CD4-positive, alpha-beta T cell treated with Interleukin-2 at 100 ng/mL for 4 hours (primary cell): Measurements from ENCODE around the gene PIGK.

Source experiments
- DNase-seq: peaks from one replicate; pipeline ENCODE4 v3.0.0-alpha.2; 2020; ENCODE audit warnings: low spot score

The PIGK gene

DNA sequence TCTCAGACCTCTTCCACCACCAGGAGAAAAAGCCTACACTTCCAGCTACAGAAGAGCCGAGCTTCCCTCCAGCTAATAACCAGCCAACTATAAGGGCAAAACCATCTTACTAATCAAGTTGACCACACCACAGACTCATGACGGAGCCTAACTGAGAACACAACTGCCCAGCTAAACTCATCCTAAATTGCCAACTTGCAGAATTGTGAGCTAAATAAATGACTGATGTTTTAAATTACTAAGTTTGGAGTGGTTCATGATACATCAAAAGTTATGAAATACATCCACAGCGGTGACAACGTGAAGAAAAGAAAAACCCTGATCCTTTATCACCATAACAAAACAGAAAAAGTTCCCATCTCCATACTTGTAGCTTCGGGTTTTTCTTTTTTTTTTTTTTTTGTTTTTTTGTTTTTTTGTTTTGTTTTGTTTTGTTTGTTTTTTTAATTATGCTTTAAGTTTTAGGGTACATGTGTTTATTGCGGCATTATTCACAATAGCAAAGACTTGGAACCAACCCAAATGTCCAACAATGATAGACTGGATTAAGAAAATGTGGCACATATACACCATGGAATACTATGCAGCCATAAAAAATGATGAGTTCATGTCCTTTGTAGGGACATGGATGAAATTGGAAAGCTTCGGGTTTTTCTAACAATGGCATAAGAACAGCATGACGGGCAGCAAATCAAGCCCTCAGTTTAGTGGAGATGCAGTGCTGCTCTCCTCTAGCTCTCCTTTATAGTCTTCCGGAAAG is 122.6 kb downstream of the PIGK start:
- DNase-seq, result no peak

DNA sequence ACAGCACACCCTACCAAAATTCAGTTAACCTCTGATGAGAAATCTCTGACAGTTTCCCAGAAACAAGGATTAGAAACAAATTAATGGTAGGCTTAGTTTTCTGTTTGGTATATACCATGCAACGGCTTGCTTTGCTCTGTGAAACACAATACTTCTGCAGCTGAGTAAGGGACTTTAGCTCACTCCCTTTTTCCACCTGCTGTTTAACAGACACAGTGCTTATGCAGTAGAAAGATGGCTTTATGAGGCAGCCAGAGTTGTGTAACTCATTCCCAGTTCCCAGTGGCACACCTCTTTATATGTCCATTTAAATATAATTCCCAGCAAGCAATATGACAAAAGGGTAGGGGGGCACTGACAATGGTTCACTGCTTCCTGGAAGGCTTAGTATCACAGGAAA is 124.0 kb downstream of the PIGK start:
- no peak for DNase-seq

DNA sequence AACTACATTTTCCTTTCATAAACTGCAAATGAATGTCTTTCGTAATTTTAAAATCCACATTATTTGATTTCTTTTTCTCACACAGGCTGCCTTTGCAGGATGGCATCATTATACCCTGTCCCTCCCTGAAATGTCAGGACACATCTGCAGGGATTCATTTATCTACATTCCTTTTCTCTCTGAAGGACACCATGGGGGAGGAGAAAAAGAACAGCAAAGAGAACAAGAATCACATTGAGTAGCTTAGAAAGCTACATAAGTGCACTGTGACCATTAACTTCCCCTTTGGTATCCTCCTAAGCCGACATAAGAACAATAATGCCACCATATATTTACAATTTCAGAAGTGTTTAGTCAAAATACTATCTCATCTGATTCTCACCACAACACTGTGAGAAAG is 129.5 kb downstream of the PIGK start:
- DNase-seq, result no peak

DNA sequence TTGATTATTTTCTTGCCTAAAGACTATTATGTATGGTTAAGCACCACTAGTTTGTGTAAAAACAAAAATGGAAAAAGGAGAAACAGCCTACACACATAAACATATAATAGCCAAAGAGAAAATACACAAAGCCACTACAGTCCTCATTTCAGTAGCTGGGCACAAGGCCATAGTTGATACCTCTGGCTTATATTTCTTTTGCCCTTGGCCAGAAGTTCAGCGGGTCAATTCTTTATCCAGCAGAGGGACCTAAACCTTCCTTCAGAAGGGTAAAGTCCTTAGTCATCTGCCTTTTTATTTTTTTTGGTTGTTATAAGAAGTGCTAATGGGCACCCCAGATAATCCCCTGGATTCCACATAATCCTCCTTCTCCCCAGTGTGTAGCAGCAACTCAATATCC is 134.1 kb downstream of the PIGK start:
- DNase-seq, result no peak

DNA sequence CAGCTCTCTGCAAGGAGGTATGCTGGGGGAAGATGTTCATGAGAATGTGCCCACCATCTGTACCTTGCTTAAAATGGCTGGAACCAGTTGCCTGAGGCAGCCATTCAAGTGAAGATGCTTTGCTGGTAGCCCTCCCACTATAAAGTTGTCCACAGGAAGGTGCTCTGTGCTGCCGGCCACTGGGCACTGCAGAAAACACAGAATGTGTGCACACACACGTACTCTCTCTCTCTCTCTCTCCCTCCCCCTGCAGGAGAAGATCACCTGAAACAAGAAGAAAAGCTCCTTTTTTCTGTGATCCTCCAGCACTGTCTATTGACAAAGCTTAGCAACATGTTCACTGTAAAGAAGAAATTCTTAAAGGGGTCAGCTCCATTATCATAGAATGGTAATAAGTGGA is 134.8 kb downstream of the PIGK start:
- DNase-seq, result no peak

DNA sequence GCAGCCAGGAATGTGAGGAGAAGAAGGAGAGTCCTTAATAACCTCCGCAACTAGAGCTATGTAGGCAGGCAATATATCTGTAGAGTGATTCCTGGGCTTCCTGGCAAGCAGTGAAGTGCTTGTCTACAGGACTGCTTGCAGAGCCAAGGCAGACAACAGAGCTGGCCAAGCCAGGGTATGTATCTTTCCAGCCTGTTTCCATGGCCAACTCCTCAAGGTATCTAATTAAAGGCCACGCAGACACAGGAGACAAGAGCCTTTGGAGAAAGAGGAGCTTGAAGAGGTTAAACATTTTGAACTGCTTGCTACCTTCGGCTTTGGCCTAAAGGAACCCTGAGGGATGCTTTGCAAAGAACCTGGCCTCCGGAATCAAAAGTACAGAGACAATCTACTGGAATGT is 137.4 kb downstream of the PIGK start:
- no peak for DNase-seq

DNA sequence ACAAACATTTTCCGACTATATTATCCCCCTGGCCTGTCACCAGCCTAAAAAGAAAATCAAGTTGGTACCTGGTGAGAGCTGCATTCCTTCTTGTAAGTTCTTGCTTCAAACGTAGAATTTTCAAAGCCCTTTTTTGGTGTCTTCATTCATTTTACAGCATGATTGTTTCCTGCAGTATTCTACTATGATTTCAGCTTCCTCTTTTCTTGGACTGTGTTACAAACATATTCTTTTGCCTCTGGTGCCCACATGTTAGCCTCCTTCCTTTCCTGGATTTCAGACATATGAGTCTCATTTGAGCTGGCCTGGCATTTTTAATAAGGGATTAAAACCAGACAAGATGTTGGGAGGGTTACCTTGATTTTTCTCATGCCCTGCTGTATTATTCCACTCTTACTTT is 142.5 kb downstream of the PIGK start:
- no peak for DNase-seq

DNA sequence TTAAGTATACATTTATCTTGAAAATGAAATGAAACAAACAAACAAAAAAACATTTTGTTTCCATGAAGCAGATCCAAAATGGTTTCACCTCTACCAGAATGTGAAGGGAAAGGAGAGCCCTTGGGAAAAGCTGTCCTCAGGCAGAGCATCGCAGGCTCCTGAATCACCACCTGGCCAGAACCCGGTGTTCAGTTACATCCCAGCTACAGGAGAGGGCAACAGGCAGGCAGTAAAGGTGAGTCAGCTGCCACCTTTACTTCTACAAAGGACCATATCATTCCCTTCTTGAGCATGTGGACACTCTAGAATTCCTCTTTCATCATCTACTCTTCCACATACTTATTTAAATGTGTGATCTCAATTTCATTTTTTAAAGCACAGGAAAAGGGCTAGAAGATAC is 151.2 kb downstream of the PIGK start:
- DNase-seq, result no peak

DNA sequence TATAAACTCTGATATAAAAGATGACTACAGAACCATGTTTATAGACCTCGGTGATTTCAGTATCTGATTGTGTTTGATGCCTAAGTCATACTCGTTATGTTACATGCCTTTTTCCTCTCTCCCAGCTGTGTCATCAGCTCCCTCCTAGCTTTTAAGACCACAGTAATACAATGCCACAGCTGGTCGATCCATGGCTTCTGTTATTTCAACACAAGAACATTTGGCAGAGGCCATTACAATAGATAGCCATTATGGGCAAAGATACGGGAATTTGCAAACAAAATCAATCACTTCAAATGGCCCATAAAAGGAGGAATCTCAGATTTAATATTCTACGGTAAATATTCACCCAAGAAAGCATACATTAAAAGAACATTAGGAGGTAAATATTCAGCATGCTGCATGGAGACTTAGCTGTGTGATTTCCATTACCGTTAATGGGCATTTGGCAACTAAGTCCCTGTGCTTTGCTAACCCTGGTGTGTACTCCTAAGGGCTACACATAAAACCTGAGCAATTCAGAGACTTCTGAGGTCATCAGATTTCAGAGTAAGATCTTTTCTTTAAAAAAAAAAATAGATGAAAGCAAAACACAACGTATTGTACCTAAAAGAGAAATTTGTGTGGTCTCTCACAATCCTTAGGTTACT is 153.4 kb downstream of the PIGK start:
- DNase-seq, result no peak

DNA sequence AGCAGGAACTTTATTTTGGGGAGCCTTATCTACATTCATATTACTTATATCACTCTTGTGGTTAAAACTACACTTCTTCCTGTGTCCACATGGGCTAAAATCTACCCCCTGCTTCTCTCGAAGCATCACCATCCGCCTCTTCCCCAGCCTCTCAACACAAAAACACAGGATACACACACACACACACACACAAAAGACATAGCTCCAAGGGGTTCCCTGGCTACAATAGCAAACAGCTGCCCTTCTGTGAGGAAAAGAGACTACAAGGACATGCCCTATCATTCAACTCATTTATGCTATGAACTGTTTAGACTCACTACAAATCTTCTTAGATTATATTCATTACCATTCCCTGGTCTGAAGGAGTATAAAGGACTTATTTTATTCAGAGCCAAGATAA is 155.0 kb downstream of the PIGK start:
- no peak for DNase-seq

DNA sequence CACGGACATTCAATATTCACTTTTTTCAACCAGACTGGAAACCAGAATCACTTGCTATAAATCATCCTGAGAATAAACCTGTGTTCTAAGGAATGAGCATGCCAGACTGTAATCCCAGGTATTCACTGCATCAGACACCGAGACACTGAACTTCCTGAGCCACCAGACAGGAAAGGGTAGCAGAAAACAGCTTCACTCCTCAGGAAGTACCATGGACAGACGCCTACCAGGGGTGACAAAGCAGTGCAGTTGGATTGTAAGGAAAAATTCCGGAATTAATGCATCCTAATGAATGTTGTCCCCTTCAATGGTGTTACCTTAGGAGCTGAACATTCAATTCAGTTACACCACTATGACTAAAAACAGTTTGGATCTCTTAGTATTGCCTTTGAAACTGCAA is 156.1 kb downstream of the PIGK start:
- DNase-seq, result no peak

DNA sequence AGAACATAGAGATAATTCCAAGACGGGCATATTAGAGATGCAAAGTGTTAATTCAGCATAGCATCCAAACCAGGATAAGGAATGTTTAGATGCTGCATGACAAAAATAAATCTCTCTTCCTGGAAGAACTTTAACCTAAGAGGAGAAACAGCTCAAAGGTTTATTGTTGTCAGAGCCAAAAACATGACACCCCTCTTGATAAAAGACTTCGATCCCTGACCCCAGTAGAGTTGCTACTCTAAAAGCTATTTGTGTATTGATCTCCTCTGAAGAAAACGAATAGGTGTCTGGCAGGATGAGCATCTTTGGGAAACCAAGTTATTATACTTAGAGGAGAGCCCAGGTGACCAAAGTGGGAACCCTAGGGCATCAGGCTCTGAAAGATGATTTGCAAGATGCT is 158.1 kb downstream of the PIGK start:
- no peak for DNase-seq

DNA sequence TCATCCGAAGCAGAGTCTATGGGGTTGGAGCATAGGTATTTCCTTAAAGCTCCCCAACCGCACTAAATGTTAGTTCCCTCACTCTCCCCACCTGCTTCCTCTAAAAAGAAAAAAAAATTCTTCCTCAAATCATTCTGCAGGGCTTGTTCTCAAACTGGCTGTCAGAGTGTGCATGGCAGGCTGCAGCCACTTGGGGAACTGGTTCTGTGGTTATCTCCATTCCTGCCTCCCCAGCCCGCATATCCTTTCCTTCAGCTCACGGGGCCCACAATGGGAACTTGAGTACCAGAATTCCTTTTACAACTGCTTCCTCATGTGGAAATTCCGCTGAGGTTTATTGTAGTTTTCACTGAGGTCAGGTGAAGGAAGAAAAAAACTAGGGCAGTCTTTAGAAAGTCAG is 159.2 kb downstream of the PIGK start:
- DNase-seq, result no peak

DNA sequence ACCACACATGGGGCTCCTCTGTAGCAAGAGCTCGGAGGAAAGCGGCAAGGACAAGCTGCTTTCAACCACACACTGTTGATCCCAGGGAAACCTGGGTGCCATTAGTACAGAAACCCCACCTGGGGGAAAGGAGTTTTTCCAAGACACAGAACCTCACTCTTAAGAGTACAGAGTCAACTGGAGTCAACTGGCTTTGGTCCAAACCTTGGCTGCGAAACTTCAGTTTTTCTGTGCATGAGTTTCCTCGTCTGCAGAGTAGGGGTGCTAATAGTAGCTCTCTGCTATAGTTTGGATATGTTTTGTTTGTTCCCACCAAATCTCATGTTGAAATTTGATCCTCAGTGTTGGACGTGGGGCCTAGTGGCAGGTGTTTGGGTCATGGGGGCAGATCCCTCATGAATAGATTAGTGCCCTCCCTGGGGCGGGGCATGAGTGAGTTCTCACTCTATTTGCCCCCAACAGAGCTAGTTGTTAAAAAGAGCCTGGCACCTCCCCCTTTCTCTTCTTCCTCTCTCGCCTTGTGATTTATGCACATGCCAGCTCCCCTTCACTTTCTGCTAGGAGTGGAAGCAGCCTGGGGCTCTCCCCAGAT is 161.1 kb downstream of the PIGK start:
- no peak for DNase-seq

DNA sequence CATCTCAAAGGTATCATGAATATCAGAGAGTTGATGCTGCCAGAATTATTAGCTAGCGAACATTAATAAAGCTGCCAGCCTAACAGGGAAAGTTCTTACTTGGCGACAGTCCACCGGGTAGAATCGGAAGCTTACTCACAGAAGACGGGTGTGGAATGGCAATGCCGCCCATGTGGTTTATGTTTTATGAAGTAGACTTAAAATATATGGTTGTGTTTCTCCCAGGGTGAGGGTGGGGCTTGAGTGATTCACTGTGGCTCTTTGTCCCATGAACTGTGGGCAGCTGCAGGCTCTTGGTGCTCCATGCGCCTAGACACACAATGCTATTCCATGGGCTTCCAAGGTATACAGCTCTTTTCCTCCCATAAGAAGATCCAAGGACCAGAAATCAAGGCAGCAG is 162.7 kb downstream of the PIGK start:
- DNase-seq, result no peak

DNA sequence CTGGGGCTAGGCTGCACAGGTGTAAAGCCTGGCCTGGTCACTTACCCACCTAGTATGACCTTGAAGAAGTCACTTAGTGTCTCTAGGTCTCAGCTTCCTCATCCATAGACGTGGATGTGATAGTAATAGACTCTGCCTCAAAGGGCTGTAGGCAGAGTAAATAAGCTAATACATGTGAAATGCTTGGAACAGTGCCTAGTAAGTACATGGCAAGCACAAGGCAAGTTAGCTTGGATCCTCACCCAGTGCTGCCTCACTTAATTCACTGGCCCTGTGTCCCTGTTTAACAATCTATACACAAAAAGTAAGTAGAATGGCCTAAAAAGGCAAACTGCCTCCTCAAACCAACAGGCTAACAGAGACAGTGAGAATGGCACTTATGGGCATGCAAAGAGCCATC is 167.8 kb downstream of the PIGK start:
- no peak for DNase-seq

DNA sequence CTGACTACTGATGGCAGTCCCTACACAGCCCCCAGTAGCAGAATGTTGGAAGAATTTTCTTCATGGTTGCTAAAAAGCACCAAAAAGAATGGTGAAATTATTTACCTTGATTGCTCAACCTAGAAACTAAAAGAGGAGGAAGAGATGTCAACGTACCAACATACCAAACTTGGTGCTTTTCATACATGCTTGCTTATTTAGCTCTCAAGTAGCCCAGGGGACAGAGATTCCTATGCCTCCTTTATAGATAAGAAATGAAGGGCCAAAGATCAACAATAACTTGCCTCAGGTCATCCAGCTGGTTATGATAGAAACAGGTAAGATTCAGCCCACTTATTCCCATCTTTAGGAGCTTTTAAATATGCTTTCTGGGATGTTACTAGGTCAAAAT is 170.6 kb downstream of the PIGK start:
- DNase-seq, result no peak

DNA sequence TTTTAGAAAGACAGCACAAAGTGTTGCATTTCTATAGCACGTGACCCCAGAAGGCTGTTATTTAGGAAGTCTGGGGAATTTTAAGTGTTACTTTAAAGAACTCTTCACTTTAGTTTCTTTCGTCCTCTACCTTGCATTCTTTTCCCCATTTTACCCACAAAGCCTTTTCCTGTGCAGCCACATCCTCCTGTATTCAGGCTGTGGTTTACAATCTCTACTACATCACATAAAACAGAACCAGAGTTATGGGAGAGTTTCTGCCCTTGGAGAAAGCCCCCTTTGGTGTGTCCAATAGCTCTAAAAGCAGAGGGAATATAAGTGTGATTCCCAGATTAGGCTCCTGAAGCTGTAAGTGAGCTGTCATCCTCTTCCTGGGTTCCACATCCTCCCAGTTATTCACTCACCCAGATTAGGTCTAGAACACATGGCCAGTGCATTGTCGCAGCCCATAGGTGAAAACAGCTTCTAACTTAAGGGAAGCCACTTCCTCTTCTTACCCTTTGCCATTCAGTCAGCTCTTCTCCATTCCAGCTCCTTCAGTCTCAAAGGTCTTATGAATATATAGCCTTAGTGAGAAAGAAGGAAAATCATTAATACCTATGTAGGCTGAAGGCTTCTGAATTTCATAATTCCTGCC is 171.1 kb downstream of the PIGK start:
- no peak for DNase-seq

DNA sequence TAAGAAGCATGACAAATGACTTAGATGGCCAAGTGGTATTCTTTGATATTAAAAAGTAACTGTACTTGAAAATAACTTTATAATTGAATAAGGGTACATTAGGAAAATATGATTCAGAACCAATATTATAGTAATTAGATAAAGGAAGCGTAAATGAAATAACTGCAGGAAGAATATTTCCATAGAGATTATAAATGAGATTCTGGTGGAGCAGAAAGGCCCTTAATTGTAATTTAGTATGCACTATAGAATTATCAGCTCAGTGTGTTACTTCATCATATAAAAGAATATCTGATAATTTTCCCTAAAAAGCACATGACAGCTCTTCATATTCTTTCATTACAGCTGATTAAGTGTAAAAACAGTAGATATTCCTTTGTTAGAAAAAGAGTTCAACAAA is 171.7 kb downstream of the PIGK start:
- DNase-seq, result no peak

DNA sequence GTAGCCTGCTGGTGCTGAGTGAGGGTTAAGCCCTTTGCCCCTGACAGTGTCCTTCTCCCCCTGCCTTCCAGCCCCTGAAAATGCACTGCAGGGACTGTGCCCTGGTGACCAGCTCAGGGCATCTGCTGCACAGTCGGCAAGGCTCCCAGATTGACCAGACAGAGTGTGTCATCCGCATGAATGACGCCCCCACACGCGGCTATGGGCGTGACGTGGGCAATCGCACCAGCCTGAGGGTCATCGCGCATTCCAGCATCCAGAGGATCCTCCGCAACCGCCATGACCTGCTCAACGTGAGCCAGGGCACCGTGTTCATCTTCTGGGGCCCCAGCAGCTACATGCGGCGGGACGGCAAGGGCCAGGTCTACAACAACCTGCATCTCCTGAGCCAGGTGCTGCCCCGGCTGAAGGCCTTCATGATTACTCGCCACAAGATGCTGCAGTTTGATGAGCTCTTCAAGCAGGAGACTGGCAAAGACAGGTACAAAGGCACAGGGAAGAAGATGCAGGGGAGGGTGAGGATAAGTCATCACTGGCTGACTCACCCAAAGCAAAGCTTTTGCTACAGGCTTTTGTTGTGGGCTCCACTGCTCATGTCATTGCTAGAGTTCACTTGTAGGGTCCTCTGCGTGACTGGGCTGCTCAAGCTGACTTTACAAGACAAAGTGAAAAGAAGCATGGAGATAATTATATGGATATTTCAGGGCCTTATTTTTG is 174.9 kb downstream of the PIGK start:
- DNase-seq, result no peak

DNA sequence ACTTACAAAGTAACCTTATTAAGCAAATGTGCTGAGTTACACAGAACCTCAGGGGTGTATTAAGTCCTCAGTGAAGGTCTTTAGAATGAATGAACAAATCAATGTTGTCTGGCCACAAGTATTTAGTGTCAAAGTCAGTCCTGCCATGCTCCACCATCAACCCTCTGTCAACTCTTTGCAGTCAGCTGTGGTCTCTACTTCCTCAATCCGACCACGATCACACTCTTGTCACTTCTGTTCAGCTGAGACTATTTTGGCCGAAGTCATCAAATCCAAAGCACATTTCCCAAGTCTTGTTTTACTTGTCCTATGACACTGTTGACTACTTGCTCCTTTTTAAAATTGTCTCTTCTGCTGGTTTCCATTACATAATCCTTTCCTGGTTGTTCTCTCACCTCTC is 178.4 kb downstream of the PIGK start:
- DNase-seq, result no peak

DNA sequence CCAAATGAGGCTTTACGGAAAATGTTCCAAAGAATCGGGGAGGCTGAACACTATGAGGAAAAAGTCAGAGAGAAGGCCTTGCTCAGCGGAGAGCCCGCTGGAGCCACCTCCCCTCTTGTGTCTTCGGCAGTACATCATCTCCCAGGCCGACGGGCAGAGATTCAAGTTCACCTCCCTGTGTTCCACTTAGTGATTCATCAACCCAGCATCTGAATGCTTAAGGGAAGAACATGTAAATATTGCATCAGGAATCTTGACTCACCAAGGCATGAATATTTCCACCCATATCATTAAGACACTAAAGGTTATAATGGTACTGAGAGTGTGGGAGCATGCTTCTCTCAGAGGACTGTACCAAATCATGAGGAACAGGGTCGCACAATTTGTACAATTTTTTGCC is 179.5 kb downstream of the PIGK start:
- no peak for DNase-seq

DNA sequence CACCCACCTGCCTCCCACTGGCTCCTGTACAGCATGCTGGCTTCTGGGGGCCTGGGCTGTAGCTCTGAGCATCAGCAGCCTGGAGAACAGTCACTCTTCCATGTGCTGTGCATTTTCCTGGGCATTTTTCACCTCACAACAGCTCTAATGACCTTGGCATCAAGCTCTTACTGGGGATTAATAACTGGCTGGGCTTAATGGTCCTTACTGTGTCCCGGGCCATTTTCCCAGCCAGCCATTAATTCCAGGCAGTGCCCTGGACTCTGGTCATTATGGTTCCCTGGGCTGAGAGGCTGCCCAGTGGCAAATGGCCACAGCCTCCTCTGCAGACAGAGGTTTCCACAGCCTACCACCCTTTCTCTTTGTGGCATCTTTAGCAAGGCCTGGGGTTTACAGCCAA is 180.1 kb downstream of the PIGK start:
- no peak for DNase-seq
